HG02759 (cell line): ENCODE data around the gene RFLNA.

Experiments
- ATAC-seq: cut with Tn5 transposase; IDR thresholded peaks from one replicate; pipeline ENCODE4 v1.9.1; 2021; ENCODE audit warnings: mild to moderate bottlenecking, moderate library complexity; ENCODE audit not compliant: unreplicated experiment

RFLNA gene

DNA sequence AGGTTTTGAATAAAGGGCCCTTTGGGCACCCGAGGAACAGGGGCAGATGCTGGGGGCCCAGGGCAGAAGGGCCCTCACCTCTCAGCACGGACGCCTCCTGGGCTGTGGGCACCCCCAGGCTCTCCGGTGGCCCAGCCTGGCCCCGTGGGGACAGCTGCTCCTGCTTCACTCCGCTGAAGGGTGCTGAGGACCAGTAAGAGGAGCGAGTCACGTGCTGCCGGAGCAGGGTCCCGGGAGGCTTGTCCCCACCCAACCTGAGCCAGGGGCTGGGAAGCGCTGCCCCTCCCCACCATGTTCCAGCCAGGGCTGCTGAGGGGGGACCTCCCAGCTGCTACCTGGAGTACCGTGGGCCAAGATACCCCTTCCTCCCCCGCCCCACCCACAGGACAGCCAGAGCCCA, 59.5 kb downstream of the RFLNA start:
- ATAC-seq, result no peak

GRCh38 chr12:124356221-124356620, 61.3 kb downstream of the RFLNA start:
- no peak for ATAC-seq

DNA sequence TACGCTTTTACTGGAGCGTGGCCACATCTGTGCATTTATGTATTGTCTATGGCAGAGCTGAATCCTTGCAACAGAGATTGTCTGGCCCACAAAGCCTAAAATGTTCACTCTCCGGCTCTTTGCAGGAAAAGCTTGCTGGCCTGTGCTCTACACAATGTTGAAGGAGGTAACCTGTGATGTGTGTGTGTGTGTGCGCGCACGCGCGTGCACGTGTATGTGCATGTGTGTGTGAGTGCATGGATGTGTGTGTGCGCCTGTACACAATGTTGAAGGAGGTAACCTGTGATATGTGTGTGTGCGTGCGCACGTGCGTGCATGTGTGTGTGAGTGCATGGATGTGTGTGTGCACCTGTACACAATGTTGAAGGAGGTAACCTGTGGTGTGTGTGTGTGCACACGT, 62.7 kb downstream of the RFLNA start:
- ATAC-seq, result no peak

DNA sequence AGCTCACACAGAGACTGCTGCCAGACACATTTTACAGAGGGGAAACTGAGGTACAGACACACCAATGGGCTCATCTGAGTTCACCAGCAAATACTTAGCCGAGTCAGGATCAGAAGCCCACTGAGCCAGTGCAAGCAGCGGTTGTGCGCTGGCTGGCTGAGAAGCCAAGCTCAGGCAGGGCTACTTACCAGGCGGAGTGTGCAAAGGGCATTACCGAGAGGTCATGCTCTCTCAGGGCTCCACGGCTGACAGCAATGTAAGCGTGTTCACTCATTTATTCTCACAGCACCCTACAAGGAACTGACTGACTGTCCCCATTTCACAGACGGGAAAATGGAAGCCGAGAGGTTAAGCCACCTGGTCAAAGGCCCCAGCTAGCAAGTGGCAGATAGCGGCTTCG, 63.7 kb downstream of the RFLNA start:
- no peak for ATAC-seq

DNA sequence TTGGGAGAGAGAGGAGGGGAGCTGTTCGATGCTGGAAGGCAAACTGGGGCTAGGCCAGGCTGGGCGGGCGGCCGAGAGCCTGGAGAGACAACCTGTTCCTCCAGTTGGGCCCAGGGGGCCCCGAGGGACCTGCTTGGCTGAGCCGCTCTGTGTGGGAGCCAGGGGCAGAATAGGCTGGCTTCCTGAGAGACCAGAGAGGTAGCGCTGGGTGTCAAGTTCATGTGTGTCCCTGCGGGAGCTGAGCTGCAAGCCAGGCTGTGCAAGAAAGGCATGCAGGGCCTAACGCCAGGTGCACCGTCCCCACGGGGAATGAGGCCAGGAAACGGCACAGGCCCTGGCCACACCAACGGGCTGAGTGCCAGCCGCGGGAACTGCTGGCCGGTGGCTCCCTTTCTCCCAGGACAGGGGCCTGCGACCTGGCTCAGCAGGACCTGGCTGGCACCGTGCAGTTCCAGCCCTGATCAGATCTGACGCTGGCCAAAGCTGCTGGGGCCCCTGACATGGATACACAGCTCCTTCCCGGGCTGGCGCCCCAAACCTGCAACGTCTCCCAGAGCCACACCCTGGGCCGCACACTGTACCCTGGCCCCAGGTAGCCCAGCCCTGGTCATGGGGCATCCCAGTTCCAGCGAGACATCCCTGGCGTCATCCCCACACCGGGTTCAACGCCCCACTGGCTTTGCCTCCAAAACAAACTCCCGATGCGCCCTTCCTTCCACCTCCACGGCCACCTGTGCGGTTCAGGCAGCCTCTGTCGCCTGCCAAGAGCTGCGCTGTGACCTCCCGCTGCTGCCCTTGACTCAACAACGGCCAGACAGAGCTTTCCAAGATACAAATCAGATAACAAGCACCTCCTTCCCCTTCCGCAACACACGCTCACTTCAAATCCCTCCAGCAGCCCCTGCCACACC, 65.0 kb downstream of the RFLNA start:
- no peak for ATAC-seq

DNA sequence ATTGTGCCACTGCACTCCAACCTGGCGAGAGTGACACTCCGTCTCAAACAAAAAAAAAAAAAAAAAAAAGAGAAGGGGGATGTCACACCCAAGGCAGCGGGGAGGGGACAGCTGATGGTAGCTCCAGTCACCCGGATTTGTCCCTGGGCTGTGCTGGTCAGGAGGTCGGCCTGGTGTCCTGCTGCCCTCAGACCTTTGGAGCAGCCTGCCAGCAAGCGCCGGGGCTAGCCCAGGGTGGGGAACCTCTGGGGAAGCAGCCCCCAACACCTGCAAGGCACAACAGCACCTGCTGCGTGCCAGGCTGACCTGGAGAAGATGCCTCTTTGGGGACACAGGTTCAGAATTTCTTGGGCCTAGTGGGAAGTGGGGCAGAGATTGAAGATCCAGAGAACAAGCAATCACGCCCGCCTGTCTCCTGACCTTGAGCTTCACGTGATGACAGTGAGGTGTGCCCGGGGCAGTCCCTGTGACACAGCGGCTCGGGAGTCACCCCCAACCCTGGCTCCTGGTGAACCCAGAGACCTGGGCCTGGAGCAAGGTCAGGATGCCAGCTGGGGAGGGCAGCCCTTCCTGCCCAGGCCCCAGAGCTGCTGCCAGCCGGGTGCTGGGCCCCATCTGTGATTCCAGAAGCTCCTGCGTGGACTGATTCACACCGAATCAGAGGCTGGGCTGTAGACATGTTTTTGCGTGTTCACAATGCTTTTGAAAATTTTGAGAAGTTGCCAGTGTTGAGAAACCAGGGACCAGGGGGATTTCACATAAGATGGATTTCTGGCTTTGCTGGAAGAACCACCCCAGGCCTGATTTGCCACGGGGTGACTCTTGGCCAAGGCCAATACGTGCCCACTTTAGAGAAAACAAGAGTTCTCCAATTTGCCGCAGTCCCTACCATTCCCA, 66.4 kb downstream of the RFLNA start:
- no peak for ATAC-seq

- ATAC-seq, result no peak
These were observed 67.1 kb downstream of the RFLNA start for GRCh38 chr12:124361996-124362395.

GRCh38 chr12:124363353-124363965, 68.6 kb downstream of the RFLNA start:
- no peak for ATAC-seq

DNA sequence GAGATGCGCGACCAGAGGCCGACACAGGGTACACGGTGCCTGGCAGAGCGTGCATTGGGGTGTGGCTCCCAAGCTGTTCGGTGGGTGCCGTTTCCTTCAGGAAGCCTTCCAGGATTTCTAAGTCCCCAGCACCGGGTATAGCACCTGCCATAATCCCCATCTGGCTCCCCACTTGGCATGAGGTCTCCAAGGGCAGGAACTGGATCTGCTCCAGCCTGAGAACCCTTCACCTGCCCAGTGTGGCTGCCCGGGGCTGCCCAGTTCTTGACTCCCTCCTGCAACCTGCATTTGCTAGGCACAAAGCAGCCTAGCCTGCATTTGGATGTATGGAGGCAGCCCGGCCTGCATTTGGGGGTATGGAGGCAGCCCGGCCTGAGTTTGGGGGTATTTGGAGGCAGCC, 69.7 kb downstream of the RFLNA start:
- no peak for ATAC-seq
